ENCODE results near the gene SMIM33.
"Not testable (repeated sequence)": the region's sequence is repeated elsewhere in the genome, so short reads cannot be mapped to it uniquely, and the experiment has no call there.

The SMIM33 gene

DNA sequence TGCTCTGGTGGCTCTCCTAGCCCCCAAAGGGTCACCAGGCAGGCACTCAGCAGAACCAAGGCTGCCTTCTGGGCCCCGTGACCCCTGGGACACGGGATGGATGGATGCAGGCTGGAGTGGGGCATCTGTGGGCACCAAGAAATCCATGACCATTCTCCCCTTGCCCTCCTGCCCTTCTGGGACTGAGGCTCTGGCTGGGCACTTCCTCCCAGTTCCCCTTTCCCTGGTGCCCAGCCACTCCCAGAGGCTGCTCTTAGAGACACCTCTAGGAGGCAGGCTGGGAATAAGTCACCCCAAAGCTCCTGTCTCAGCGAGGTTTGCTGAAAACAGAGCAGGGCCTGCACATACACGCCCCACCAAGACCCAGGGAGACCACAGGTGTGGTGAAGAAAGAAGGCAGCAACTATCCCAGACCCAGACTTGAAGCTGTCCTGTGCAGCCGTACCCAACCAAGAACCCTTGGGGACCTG lies 10.8 kb downstream of the SMIM33 start:
- no peak for DNase-seq (ENCODE audit: low read depth in 2 of 2, low spot score in 1 of 2)

DNA sequence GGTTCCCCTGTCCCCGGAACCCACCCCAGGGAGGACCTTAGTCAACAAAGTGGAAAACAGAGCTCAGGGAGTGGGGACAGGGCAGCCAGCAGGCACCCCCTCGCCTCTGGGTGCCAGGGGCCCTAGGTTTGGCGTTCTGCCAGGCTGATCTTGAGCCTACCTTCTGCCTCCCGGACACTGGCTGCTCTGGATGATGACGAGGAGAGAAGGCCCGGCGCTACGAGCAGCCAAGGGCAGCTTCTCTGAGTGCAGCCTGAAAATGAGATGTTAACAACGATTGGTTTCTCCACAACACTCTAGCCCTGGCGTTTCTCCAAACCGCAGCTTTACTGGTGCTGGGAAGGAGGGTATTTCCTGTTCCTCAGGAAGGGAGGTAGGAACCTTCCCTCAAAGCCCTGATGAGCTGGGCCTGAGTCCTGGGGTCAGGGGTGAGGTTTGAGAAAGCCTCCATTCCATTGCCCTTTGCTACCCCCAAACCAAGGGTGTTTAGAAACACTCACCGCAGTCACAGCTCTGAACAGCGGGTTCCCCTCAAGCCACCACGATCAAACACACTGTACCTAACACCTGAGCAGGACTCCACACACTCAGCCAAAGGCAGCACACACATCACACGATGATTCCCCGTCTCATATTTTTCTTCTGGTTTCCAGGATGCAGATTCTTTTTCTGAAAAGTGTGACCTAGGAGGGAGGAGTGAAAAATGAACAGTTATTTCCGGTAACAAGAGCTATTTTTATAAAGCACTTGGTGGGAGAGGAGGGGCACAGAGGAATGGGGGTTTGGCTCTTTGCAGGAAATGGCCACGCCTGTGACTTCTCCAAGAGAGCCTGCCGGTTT lies 11.5 kb downstream of the SMIM33 start, which contains the start of gene STING1:
TSS of gene STING1 (minus strand) at position 709 of the 840 bp plus-strand sequence. CDS start 1,054 bp downstream, outside the sequence.
- no peak for DNase-seq (ENCODE audit: low read depth in 2 of 2, low spot score in 1 of 2)

DNA sequence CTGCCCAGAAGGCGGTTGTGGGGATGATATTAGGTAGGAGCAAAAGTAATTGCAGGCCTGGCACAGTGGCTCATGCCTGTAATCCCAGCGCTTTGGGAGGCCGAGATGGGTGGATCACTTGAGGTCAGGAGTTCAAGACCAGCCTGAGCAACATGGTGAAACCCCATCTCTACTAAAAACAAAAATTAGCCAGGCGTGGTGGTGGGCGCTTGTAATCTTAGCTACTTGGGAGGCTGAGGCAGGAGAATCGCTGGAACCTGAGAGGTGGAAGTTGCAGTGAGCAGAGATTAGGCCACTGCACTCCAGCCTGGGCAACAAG lies 12.0 kb downstream of the SMIM33 start:
- DNase-seq (ENCODE audit: low read depth in 2 of 2, low spot score in 1 of 2): not testable (repeated sequence)

DNA sequence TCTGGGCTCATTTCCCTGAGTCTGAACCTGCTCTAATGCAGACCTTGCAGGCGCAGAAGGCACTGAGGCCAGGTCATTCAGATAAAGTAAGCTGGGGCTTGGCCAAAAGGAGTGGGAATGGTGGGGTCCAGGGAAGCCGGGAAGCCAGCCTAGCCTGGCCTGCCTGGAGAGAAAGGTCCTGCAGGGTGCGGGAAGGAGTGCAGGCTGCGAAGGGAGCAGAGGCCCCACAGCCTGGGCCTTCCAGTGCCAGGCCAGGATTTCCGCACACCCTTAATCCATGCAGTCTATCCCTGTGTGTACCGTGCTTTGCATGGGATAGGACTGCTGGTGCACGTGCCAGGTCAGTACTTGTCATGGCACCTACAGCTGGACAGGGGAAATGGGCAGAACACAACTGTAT lies 15.4 kb downstream of the SMIM33 start:
- DNase-seq (ENCODE audit: low read depth in 2 of 2, low spot score in 1 of 2): no peak

DNA sequence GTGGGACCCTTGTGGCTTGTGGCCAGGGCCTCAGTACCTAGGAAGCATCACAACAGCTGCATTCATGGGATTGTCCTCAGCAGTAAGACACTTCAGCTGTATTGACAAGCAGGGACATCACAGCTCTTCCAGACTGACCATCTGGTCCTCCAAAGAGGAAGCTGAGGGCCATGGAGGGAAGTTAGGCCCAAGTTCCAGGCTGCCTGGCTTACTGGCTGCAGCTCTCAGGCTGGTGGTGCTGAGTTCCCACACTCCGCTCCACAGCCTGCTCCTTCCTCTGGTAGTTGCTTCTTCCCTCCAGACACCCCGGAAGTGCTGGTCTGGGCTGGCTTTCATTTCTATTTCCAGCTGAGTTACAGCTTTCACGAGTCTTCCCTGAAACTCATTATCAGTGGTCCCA lies 17.5 kb downstream of the SMIM33 start:
- DNase-seq (ENCODE audit: low read depth in 2 of 2, low spot score in 1 of 2): no peak

DNA sequence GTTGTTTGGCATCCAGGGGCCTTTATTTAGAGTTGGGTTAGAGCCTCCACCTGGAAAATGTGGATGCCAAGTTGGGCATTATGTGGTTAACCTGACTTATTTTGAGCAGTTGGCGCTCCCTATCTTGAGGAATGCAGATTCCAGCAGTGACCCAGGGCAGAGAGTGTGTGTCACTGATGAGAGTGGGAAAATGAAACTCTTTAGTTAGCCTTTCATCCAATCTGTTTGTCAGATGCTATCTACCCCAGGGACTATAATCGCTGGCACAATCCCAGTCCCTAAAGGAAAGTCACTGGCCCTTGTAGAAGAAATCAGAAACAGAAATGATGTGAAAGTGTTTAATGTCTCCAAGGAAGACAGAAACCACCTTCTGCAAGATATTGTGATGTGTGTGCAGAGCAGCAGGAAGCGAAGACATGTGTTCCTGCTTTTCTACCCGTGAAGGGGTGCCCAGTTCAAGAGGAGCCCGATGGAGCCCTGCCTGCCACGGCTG lies 21.9 kb downstream of the SMIM33 start:
- DNase-seq (ENCODE audit: low read depth in 2 of 2, low spot score in 1 of 2): no peak

DNA sequence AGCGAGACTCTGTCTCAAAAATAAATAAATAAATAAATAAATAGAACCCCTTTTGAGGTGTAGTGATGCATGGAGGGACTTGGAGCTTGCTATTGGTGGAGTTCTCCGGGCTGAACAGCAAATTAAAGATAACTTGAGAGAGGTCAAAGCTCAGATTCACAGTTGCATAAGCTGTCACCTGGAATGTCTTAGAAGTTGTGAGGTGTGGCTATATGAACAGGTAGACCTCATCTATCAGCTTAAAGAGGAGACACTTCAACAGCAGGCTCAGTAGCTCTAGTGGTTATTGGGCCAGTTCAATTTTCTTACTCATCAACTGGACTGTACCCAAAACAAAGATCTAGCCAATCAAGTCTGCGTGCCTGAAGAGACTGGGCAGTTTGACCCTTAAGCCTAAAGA lies 23.5 kb downstream of the SMIM33 start:
- DNase-seq (ENCODE audit: low read depth in 2 of 2, low spot score in 1 of 2): no peak

DNA sequence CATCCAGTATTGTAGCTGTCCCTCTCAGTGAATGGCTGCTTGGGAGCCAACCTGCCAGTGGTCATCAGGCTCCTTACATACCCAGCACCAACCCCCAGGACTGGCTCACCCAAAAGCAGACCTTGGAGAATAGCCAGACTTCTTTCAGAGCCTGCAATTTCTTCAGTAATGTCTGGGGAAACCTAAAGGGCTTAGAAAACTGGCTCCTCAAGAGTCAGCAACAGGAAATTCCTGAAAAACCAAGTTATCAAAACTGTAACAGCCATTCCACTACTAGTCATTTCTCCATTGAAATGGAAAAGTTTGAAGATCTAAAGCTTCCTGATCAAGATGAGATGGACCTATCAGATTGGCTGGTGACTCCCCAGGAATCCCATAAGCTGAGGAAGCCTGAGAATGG lies 24.0 kb downstream of the SMIM33 start:
- no peak for DNase-seq (ENCODE audit: low read depth in 2 of 2, low spot score in 1 of 2)

DNA sequence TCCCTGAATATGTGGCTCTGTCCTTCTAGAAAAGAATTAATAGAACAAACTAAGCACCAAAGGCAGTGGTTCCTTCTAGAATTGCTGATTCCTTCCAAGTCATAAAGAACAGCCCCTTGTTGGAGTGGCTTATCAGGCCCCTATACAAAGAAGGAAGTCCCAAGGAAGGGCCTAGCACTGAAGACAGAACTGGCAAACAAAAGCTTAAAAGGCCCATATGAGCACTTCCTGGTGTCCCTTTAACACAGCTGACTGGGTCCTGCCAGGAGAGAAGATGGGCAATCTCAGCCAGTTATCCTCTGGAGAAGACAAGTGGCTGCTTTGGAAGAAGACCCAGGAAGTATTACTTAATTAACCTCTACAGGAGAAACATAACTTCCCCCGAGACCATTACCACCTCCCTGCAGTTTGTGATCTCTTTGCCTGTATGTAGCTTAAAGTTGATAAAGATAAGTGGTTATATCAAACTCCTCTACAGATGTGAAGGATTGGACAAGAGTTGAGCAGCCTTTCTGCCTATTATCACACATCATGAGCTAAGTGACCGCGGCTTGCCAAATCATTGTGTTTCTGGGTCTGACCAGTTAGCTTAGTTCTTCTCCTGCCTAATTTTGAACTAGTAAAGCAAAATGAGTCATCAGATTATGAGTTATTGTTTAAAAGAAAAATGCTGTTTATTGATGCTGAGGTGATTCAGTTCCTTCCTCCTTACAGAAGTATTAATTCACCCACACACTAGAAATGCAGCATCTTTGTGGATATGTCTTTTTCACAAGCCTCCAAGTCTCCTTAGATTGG lies 25.0 kb downstream of the SMIM33 start:
- no peak for DNase-seq (ENCODE audit: low read depth in 2 of 2, low spot score in 1 of 2)

DNA sequence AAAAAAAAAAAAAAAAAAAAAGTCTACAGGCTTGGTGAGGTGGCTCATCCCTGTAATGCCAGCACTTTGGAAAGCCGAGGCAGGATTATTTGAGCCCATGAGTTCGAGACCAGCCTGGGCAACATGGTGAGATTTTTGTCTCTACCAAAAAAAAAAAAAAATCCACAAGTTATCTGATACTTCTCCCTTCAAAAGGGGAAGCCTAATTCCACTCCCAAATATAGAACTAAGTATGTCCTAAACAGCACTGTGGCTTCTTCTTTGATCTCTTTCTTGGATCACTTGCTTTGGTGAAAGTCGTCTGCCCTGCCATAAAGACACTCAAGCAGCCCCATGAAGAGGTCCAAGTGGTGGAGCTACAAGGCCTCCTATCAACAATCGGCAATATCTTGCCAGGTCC lies 30.6 kb downstream of the SMIM33 start:
- DNase-seq (ENCODE audit: low read depth in 2 of 2, low spot score in 1 of 2): no peak

DNA sequence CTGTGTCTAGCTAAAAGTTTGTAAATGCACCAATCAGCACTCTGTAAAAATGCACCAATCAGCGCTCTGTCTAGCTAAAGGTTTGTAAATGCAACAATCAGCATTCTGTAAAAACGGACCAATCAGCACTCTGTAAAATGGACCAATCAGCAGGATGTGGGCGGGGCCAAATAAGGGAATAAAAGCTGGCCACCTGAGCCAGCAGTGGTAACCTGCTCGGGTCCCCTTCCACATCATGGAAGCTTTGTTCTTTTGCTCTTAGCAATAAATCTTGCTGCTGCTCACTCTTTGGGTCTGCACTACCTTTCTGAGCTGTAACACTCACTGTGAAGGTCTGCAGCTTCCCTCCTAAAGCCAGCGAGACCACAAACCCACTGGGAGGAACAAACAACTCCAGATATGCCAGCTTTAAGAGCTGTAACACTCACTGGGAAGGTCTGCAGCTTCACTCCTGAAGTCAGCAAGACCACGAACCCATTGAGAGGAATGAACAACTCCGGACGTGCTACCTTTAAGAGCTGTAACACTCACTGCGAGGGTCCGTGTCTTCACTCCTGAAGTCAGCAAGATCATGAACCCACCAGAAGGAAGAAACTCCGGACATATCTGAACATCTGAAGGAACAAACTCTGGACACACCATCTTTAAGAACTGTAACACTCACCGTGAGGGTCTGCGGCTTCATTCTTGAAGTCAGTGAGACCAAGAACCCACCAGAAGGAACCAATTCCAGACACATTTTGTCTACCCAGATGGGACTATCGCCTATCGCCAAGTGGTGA lies 32.4 kb downstream of the SMIM33 start:
- not testable (repeated sequence) for DNase-seq (ENCODE audit: low read depth in 2 of 2, low spot score in 1 of 2)

DNA sequence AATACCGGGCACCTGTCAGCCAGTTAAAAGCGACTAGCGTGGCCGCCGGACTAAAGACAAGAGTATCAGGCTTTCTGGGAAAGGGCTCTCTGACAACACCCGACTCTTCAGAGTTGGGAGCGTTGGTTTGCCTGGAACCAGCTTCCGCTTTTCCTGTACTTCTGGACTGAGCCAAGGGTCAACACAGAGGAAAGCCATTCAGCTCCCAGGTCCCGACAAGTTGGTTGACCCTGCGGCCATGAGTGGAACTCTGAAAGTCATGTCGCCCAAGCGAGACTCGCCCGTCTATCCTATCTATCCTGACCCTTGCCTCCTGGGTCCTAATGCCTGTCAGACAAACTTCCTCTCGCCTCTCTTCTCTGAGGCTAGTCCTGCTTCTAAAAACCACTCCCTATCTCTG lies 33.1 kb downstream of the SMIM33 start:
- DNase-seq (ENCODE audit: low read depth in 2 of 2, low spot score in 1 of 2): not testable (repeated sequence)

DNA sequence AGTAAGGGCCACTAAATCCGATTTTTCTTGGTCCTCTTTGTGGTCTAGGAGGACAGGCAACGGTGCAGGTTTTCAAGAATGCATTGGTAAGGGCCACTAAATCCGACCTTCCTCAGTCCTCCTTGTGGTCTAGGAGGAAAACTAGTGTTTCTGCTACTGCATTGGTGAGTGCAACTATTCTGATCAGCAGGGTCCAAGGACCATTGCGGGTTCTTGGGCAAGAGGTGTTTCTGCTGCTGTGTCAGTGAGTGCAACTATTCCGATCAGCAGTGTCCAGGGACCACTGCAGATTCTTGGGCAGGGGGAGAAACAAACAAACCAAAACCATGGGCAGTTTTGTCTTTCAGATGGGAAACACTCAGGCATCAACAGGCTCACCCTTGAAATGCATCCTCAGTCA lies 33.9 kb downstream of the SMIM33 start:
- not testable (repeated sequence) for DNase-seq (ENCODE audit: low read depth in 2 of 2, low spot score in 1 of 2)

DNA sequence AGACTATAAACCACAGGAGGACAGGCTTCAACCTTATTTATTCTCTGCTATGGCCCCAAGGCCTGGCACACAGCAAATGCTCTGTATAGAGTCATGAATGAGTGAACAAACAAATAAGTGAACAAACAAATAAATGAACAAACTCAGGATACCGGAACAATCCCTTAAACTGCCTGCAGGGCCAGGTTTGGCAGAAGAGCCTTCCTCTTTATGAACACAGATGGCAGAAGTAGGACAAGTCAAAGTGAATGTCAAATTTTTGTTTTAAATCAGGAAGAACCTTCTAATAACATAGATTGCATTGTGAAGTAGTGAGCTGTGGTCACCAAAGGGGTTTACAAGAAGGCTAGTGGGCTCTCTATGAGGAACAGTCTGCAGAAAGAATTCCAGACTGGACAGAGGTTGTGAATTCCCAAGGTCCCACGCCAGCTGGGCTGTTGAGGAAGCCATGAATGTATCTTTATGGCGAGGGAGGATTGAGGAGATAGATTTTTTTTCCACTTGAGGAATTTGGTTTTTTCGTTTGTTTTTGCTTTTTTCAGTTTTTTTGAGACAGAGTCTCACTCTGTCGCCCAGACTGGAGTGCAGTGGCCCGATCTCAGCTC lies 42.1 kb downstream of the SMIM33 start:
- no peak for DNase-seq (ENCODE audit: low read depth in 2 of 2, low spot score in 1 of 2)

DNA sequence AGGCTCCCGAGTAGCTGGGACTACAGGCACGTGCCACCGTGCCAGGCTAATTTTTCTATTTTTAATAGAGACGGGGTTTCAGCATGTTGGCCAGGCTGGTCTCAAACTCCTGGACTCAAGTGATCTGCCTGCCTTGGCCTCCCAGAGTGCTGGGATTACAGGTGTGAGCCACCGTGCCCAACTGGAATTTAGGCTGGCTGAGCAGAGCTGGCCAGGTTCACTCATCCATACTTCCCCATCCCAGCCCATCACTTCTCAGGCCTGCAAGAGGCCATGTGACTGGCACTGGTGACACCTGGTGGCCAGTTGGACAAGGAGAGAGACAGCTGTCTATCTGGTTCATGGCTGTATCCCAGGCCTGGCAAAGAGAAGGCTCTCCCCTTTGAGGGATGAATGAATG lies 42.6 kb downstream of the SMIM33 start:
- peak; percentile 55 to 60 for DNase-seq (ENCODE audit: low read depth in 2 of 2, low spot score in 1 of 2)

DNA sequence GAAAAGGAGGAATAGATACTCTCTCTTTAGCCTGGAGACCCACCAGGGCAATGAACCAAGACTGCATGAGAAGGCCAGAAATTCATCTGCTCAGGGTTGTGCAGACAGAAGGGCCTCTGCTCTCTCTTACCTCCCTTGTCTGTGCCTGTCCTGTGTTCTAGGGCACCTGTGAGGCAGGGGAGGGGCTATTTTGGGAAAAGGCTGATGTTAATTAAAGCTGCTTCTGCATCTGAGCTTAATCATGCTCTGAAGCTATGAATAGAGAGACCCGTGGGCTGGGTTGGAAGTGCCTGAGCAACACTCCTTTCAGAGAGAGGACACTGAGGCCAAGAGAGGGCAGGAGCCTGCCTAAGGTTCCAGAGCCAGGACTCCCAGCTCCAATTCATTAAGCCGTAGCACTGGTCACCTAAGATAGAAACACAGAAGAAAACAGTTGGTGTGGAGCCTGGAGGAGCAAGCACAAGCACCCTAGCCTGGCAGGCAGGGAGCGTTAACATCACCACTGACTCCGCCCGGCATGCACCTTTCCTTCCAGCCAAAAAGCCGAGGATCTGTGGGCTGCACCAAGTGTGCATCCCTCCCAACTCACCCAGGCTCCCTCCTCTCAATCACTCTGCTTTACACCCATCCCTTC lies 43.2 kb downstream of the SMIM33 start:
- no peak for DNase-seq (ENCODE audit: low read depth in 2 of 2, low spot score in 1 of 2)

DNA sequence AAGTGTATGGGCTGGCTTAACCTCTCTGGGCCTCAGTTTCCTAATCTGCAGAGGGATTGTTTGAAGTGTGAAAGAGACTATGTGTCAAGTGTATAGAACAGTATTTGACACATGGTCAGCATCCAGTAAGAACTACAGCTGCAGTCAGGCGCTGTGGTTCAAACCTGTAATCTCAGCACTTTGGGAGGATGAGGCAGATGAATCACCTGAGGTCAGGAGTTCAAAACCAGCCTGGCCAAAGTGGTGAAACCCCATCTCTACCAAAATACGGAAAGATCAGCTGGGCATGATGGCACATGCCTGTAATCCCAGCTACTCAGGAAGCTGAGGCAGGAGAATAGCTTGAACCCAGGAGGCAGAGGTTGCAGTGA lies 43.7 kb downstream of the SMIM33 start:
- no peak for DNase-seq (ENCODE audit: low read depth in 2 of 2, low spot score in 1 of 2)

DNA sequence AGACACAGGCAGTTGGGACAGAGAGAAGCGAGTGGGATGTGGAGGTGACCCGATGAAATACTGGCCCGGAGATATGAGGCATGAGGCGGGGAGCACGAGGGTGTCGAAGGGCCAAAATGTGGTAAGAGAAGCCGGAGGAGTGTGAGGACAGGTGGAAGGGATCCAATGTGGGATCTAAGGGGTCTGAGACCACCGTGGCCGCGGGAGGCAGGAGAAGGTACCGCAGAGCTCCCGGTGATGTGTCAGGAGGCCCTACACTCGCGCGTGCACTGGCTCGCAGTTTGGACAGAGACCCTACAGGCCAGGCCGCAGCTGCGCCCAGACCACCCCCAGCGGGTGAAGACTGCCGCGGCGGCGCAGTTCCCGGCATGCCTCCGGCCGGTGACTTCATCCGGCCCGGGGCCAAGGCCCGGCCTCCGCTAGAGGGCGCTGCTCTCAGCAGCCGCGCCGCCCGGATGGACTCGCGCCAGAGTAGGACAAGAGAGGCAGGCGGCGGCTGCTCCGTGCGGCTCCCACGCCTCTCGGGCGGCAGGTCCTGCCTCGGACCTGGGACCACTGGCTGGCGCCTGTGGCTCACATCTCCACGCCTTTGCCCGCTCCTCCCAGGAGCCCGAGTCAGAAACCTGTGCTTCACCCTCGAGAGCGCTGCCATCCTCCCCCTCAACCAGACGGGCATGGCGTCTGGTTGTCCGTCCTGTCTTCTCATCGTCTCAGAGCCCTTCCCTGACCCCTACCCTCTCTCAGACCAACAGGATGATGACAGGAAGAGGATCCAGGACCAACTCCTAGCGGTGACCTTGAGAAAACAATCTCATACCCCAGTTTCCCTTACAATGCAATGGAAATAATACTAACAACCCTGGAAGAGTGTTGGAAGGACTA lies 47.1 kb downstream of the SMIM33 start:
- peak; percentile 67 to 72 for DNase-seq (ENCODE audit: low read depth in 2 of 2, low spot score in 1 of 2)

All from stimulated activated CD8-positive, alpha-beta memory T cell treated with anti-CD3 and anti-CD28 coated beads, Interleukin-4, amount 100 ng/mL, for 4 hours (primary cell).